Neuronal stem cell (in vitro differentiated cells): ENCODE measurements around the gene TNFSF15.
"Not testable (repeated sequence)": the region's sequence is repeated elsewhere in the genome, so short reads cannot be mapped to it uniquely, and the experiment has no call there.

ENCODE experiments used
- DNase-seq: peaks from one replicate; pipeline ENCODE4 v3.0.0-alpha.2; 2013; ENCODE audit warnings: low spot score
- H2AFZ ChIP-seq: one replicate; pipeline ENCODE4 v1.6.1; 2013; ENCODE audit warnings: mild to moderate bottlenecking, low read length, inconsistent platforms
- H2AK5ac ChIP-seq: 2 replicates; pipeline ENCODE4 v1.6.1; 2013; ENCODE audit warnings: low read depth, mild to moderate bottlenecking, inconsistent platforms, low read length, moderate library complexity, mixed read lengths
- H2BK120ac ChIP-seq: 2 replicates; pipeline ENCODE4 v1.6.1; 2013; ENCODE audit warnings: low read depth, mild to moderate bottlenecking, inconsistent platforms, low read length, moderate library complexity, mixed read lengths
- H2BK12ac ChIP-seq: one replicate; pipeline ENCODE4 v1.6.1; 2013; ENCODE audit warnings: low read length, inconsistent platforms
- H2BK15ac ChIP-seq: 2 replicates; pipeline ENCODE4 v1.6.1; 2013; ENCODE audit warnings: mild to moderate bottlenecking, low read length, inconsistent platforms, mixed read lengths
- H2BK5ac ChIP-seq: one replicate; pipeline ENCODE4 v1.6.1; 2013; ENCODE audit warnings: inconsistent platforms, mild to moderate bottlenecking, low read length, moderate library complexity
- H3K14ac ChIP-seq: one replicate; pipeline ENCODE4 v1.6.1; 2013; ENCODE audit warnings: low read length, inconsistent platforms
- H3K18ac ChIP-seq: 2 replicates; pipeline ENCODE4 v1.6.1; 2013; ENCODE audit warnings: low read length, inconsistent platforms
- H3K23ac ChIP-seq: 2 replicates; pipeline ENCODE4 v1.6.1; 2013; ENCODE audit warnings: low read depth, mild to moderate bottlenecking, mixed read lengths, low read length, inconsistent platforms; ENCODE audit not compliant: poor library complexity
- H3K27ac ChIP-seq: replicated peaks from 3 replicates; pipeline ENCODE4 v1.5.1; 2013; ENCODE audit warnings: low read length, inconsistent platforms
- H3K27me3 ChIP-seq, 3 experiments: 2 replicates each; pipeline ENCODE4 v1.6.1; 2013; ENCODE audit warnings: low read length in 3 of 3, mild to moderate bottlenecking in 2 of 3, inconsistent platforms in 1 of 3, low read depth in 1 of 3, mixed read lengths in 1 of 3, moderate library complexity in 1 of 3; ENCODE audit not compliant: control insufficient read depth in 3 of 3, insufficient read depth in 3 of 3
- H3K36me3 ChIP-seq, 2 donors: replicated peaks in 1 of 2; 2 replicates each; pipeline ENCODE4 v1.6.1; 2013; ENCODE audit warnings: low read length in 2 of 2; ENCODE audit not compliant: control insufficient read depth in 2 of 2, insufficient read depth in 2 of 2
- H3K4ac ChIP-seq: 2 replicates; pipeline ENCODE4 v1.6.1; 2013; ENCODE audit warnings: inconsistent platforms, mild to moderate bottlenecking, low read length, moderate library complexity
- H3K4me1 ChIP-seq, 2 donors: 1 replicate in 1 of 2; 2 replicates in 1 of 2; pipeline ENCODE4 v1.6.1; 2013; ENCODE audit warnings: low read length in 2 of 2, low read depth in 1 of 2; ENCODE audit not compliant: control insufficient read depth in 2 of 2, insufficient read depth in 1 of 2
- H3K4me2 ChIP-seq: one replicate; pipeline ENCODE4 v1.6.1; 2013; ENCODE audit warnings: mild to moderate bottlenecking, low read length, inconsistent platforms; ENCODE audit not compliant: insufficient read depth, poor library complexity, severe bottlenecking
- H3K4me3 ChIP-seq, 2 donors: 2 replicates each; pipeline ENCODE4 v1.5.1; 2013; ENCODE audit warnings: low read length in 2 of 2, mild to moderate bottlenecking in 2 of 2, inconsistent platforms in 1 of 2, moderate library complexity in 1 of 2
- H3K79me1 ChIP-seq: one replicate; pipeline ENCODE4 v1.6.1; 2013; ENCODE audit warnings: low read depth, mild to moderate bottlenecking, inconsistent platforms, low read length, moderate library complexity
- H3K9ac ChIP-seq: one replicate; pipeline ENCODE4 v1.6.1; 2013; ENCODE audit warnings: mild to moderate bottlenecking, low read depth, low read length, inconsistent platforms; ENCODE audit not compliant: poor library complexity
- H3K9me3 ChIP-seq, 2 donors: replicated peaks in 1 of 2; 2 replicates each; pipeline versions ENCODE3 to v1.6.1; 2013; ENCODE audit warnings: low read length in 2 of 2, mild to moderate bottlenecking in 2 of 2, inconsistent platforms in 1 of 2, low read depth in 1 of 2, mixed read lengths in 1 of 2, moderate library complexity in 1 of 2; ENCODE audit not compliant: control insufficient read depth in 2 of 2, insufficient read depth in 1 of 2
- H4K8ac ChIP-seq: one replicate; pipeline ENCODE4 v1.6.1; 2013; ENCODE audit warnings: low read depth, mild to moderate bottlenecking, inconsistent platforms, low read length, moderate library complexity
- H4K91ac ChIP-seq: one replicate; pipeline ENCODE4 v1.6.1; 2013; ENCODE audit warnings: low read length, low read depth, mild to moderate bottlenecking, inconsistent platforms; ENCODE audit not compliant: poor library complexity
- WGBS, 2 donors: extraction: QIAGEN DNeasy Blood & Tissue Kit; methylation state at CpG; one replicate each; pipeline ENCODE4 v1.1.7; 2013; ENCODE audit warnings: missing lambda C conversion rate in 2 of 2, mixed read lengths in 1 of 2; ENCODE audit not compliant: insufficient read length in 2 of 2, insufficient replicate concordance in 1 of 2; ENCODE audit errors: extremely low coverage in 2 of 2; 5-methylcytosine and 5-hydroxymethylcytosine counted together

Gene TNFSF15

GRCh38 chr9:114735704-114736103, 70.1 kb downstream of the TNFSF15 start:
- Histone ChIP-seq H2BK15ac (no peak overlapping the region), H3K18ac (no peak overlapping the region), H3K27ac (no peak overlapping the region), H3K27me3 (no peaks in the 10 kb centered on the region), H2AFZ (no peak overlapping the region), H3K4me3 (no peak overlapping the region), H3K9ac (no peak overlapping the region), H3K23ac (no peak overlapping the region), H2BK5ac (no peak overlapping the region), H2AK5ac (no peak overlapping the region), H4K8ac (no peak overlapping the region), H3K36me3 (no peaks in the 10 kb centered on the region), H2BK120ac (no peak overlapping the region), H2BK12ac (no peak overlapping the region), H3K4me2 (no peak overlapping the region), H4K91ac (no peak overlapping the region), H3K4me1 (no peaks in the 10 kb centered on the region), H3K4ac (no peak overlapping the region), H3K79me1 (no peaks in the 10 kb centered on the region), H3K9me3 (no peaks in the 10 kb centered on the region), H3K14ac (no peak overlapping the region)
- DNase-seq, result no peak
- WGBS, 2 donors, result no CpG with 5 or more reads among the region's 4 CpGs

DNA sequence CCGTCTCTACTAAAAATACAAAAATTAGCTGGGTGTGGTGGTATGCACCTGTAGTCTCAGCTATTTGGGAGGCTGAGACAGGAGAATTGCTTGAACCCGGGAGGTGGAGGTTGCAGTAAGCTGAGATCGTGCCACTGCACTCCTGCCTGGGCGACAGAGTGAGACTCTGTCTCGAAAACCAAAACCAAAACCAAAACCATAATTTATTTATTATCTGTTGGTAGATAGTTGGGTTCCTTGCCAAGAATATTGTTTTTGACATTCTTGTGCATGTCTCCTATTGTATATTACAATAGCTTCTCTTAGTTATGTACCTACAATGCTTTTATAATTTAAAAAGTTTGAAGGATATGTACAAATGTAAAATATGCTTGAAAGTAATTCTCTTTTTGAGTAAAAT, 70.7 kb downstream of the TNFSF15 start:
- not testable (repeated sequence) for H3K9ac ChIP-seq, H3K27ac ChIP-seq, H3K27me3 ChIP-seq, H4K91ac ChIP-seq, H2BK12ac ChIP-seq, H3K36me3 ChIP-seq, H2AFZ ChIP-seq, H3K4me2 ChIP-seq, H3K4ac ChIP-seq, DNase-seq, H2BK15ac ChIP-seq, H3K79me1 ChIP-seq, H2AK5ac ChIP-seq, H2BK5ac ChIP-seq, H3K4me3 ChIP-seq, H2BK120ac ChIP-seq, H3K18ac ChIP-seq, H4K8ac ChIP-seq, H3K23ac ChIP-seq, H3K14ac ChIP-seq, H3K4me1 ChIP-seq, H3K9me3 ChIP-seq
- no CpG with 5 or more reads among the region's 5 CpGs for WGBS, 2 donors
